Measurements from ENCODE around the gene PLA2G15.

The PLA2G15 gene

GRCh38 chr16:68296693-68297092 is 51.5 kb downstream of the PLA2G15 start:
- no peaks in the 10 kb centered on the region for H3K9me2 ChIP-seq (replicated peaks; ENCODE audit: insufficient read depth, low read length)
- peaks cover 20% of the 10 kb centered on the region for H3K36me3 ChIP-seq (ENCODE audit: low read length)
- H3K9me3 ChIP-seq (ENCODE audit: insufficient read depth, low read length) = no peaks in the 10 kb centered on the region
- H3K27ac ChIP-seq (ENCODE audit: low read depth, low read length) = no peak overlapping the region
- H3K79me2 ChIP-seq (ENCODE audit: insufficient read depth, low read length) = no peaks in the 10 kb centered on the region
- TF ChIP-seq EZH2phosphoT487 (conservative IDR thresholded peaks at IDR 0.05; ENCODE audit: low read length) (no peak), CTCF (IDR thresholded peaks at IDR 0.05; ENCODE audit: insufficient read depth, low read length, poor library complexity, severe bottlenecking) (no peak)
- no peak overlapping the region for H2AFZ ChIP-seq (ENCODE audit: low read depth, low read length, severe bottlenecking)
- no peak overlapping the region for H3K4me2 ChIP-seq (ENCODE audit: low read depth, low read length, poor library complexity, severe bottlenecking)
- no peaks in the 10 kb centered on the region for H3K27me3 ChIP-seq (ENCODE audit: low read length)
- no peaks in the 10 kb centered on the region for H4K20me1 ChIP-seq (ENCODE audit: low read depth, low read length)
- no peak overlapping the region for H3K4me3 ChIP-seq (ENCODE audit: insufficient read depth, low read length, poor library complexity, severe bottlenecking)
- H3K9ac ChIP-seq (ENCODE audit: low read length) = no peak overlapping the region
- H3F3A ChIP-seq (ENCODE audit: insufficient read depth) = peaks cover 12% of the 10 kb centered on the region

- Histone ChIP-seq H3K79me2 (ENCODE audit: insufficient read depth, low read length) (no peaks in the 10 kb centered on the region), H4K20me1 (ENCODE audit: low read depth, low read length) (no peaks in the 10 kb centered on the region), H3K4me3 (ENCODE audit: insufficient read depth, low read length, poor library complexity, severe bottlenecking) (no peak overlapping the region), H3F3A (ENCODE audit: insufficient read depth) (peaks cover 15% of the 10 kb centered on the region), H3K27me3 (ENCODE audit: low read length) (no peaks in the 10 kb centered on the region), H3K9ac (ENCODE audit: low read length) (no peak overlapping the region), H3K9me3 (ENCODE audit: insufficient read depth, low read length) (no peaks in the 10 kb centered on the region), H3K36me3 (ENCODE audit: low read length) (peaks cover 24% of the 10 kb centered on the region), H3K4me2 (ENCODE audit: low read depth, low read length, poor library complexity, severe bottlenecking) (no peak overlapping the region), H3K27ac (ENCODE audit: low read depth, low read length) (no peak overlapping the region), H2AFZ (ENCODE audit: low read depth, low read length, severe bottlenecking) (no peak overlapping the region), H3K9me2 (replicated peaks; ENCODE audit: insufficient read depth, low read length) (no peaks in the 10 kb centered on the region)
- TF ChIP-seq EZH2phosphoT487 (conservative IDR thresholded peaks at IDR 0.05; ENCODE audit: low read length) (no peak), CTCF (IDR thresholded peaks at IDR 0.05; ENCODE audit: insufficient read depth, low read length, poor library complexity, severe bottlenecking) (no peak)
Measured at GRCh38 chr16:68297908-68298307, 52.7 kb downstream of the PLA2G15 start.

- Histone ChIP-seq H3K79me2 (ENCODE audit: insufficient read depth, low read length) (no peaks in the 10 kb centered on the region), H3K4me3 (ENCODE audit: insufficient read depth, low read length, poor library complexity, severe bottlenecking) (no peak overlapping the region), H3K9me2 (replicated peaks; ENCODE audit: insufficient read depth, low read length) (no peaks in the 10 kb centered on the region), H3K9ac (ENCODE audit: low read length) (no peak overlapping the region), H4K20me1 (ENCODE audit: low read depth, low read length) (no peaks in the 10 kb centered on the region), H2AFZ (ENCODE audit: low read depth, low read length, severe bottlenecking) (no peak overlapping the region), H3K36me3 (ENCODE audit: low read length) (peaks cover 24% of the 10 kb centered on the region), H3K27me3 (ENCODE audit: low read length) (no peaks in the 10 kb centered on the region), H3K27ac (ENCODE audit: low read depth, low read length) (no peak overlapping the region), H3K9me3 (ENCODE audit: insufficient read depth, low read length) (no peaks in the 10 kb centered on the region), H3F3A (ENCODE audit: insufficient read depth) (peaks cover 15% of the 10 kb centered on the region), H3K4me2 (ENCODE audit: low read depth, low read length, poor library complexity, severe bottlenecking) (no peak overlapping the region)
- no peak for TF ChIP-seq CTCF (IDR thresholded peaks at IDR 0.05; ENCODE audit: insufficient read depth, low read length, poor library complexity, severe bottlenecking)
Measured at GRCh38 chr16:68298312-68298711, 53.1 kb downstream of the PLA2G15 start.
